Measurements from ENCODE around the gene TMEM45A. TPM values are rescaled to one million over a fixed set of nuclear protein-coding genes. Genes with fewer than 3 reads are reported as not detected.

TMEM45A gene
- total RNA-seq, 4 donors from 2014 or later = 9.4 to 36.5 (median 14.0) TPM

DNA sequence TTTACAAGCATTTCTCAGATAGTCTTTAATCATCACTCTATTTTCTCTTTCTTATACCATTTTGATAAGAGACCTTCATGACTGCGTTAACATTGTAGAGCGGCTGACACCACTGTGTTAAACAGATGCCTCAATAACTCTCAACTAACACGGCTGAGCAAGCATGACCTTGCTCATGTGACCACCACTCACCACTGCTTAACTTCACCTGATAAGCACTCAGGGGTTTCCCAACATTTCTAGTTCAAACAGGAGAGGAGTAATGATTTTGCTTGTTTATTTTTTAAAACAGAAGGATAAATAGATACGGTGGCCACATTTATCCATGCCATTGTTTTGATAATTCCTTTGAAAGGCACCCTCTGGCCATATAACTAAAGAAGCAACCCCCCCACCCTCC lies 37.7 kb upstream of the TMEM45A start:
- no peaks in the 10 kb centered on the region for H3K9me3 ChIP-seq
- no peaks in the 10 kb centered on the region for H3K27me3 ChIP-seq
- no peak overlapping the region for H3K27ac ChIP-seq
- no peaks in the 10 kb centered on the region for H3K4me1 ChIP-seq
- no peak for DNase-seq (ENCODE audit: low spot score in 2 of 2)
- peaks cover 0 to 11% (median 0%) of the 10 kb centered on the region in 3 donors for H3K36me3 ChIP-seq
- 88 to 90% methylated on average over 4 of the region's 4 CpGs for WGBS, 2 donors
- no peak for TF ChIP-seq CTCF (IDR thresholded peaks at IDR 0.05)
- TF ChIP-seq EP300 (IDR thresholded peaks at IDR 0.05) = no peak
- TF ChIP-seq POLR2A (IDR thresholded peaks at IDR 0.05) = no peak
- H3K4me3 ChIP-seq = no peak overlapping the region

- H3K4me3 ChIP-seq = no peak overlapping the region
- H3K36me3 ChIP-seq = peaks cover 0 to 11% (median 0%) of the 10 kb centered on the region in 3 donors
- no peak for DNase-seq (ENCODE audit: low spot score in 2 of 2)
- no peaks in the 10 kb centered on the region for H3K27me3 ChIP-seq
- 88 to 91% methylated on average over 2 of the region's 2 CpGs for WGBS, 2 donors
- H3K27ac ChIP-seq = no peak overlapping the region
- H3K9me3 ChIP-seq = no peaks in the 10 kb centered on the region
- TF ChIP-seq EP300 (IDR thresholded peaks at IDR 0.05) = no peak
- no peak for TF ChIP-seq POLR2A (IDR thresholded peaks at IDR 0.05)
- no peak for TF ChIP-seq CTCF (IDR thresholded peaks at IDR 0.05)
- no peaks in the 10 kb centered on the region for H3K4me1 ChIP-seq
Measured at GRCh38 chr3:100455841-100456550, 36.4 kb upstream of the TMEM45A start.

DNA sequence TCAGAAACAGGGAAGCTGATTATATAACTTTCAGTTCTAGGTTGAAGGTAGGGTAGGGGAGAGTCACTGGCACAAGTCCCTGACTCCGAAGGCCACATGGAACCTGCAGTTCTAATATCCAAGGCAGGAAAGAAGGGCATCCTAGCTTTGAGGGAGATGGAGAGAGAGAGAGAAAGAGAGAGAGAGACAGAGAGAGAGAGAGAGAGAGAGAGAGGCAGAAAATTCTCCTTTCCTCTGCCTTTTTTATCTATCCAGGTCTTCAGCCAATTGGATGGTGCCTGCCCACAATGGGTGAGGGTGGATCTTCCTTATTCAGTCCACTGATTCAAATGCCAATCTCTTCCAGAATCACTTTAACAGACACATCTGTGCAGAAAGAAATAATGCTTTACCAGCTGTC lies 35.7 kb upstream of the TMEM45A start:
- peaks cover 0 to 11% (median 0%) of the 10 kb centered on the region in 3 donors for H3K36me3 ChIP-seq
- 96 to 97% methylated on average over 1 of the region's 1 CpG for WGBS, 2 donors
- TF ChIP-seq POLR2A (IDR thresholded peaks at IDR 0.05) = no peak
- TF ChIP-seq CTCF (IDR thresholded peaks at IDR 0.05) = no peak
- TF ChIP-seq EP300 (IDR thresholded peaks at IDR 0.05) = no peak
- no peak overlapping the region for H3K27ac ChIP-seq
- H3K4me3 ChIP-seq = no peak overlapping the region
- no peaks in the 10 kb centered on the region for H3K27me3 ChIP-seq
- H3K9me3 ChIP-seq = no peaks in the 10 kb centered on the region
- no peak for DNase-seq (ENCODE audit: low spot score in 2 of 2)
- no peaks in the 10 kb centered on the region for H3K4me1 ChIP-seq

- Histone ChIP-seq H3K9me3 (no peaks in the 10 kb centered on the region), H3K4me1 (no peaks in the 10 kb centered on the region), H3K27me3 (no peaks in the 10 kb centered on the region), H3K4me3 (no peak overlapping the region), H3K36me3 (peaks cover 0 to 3% (median 0%) of the 10 kb centered on the region in 3 donors), H3K27ac (no peak overlapping the region)
- 97% methylated on average over 1 of the region's 1 CpG for WGBS, 2 donors
- TF ChIP-seq POLR2A (IDR thresholded peaks at IDR 0.05) (no peak), EP300 (IDR thresholded peaks at IDR 0.05) (no peak), CTCF (IDR thresholded peaks at IDR 0.05) (no peak)
- DNase-seq (ENCODE audit: low spot score in 2 of 2) = no peak
Measured at GRCh38 chr3:100457811-100458210, 34.6 kb upstream of the TMEM45A start.

DNA sequence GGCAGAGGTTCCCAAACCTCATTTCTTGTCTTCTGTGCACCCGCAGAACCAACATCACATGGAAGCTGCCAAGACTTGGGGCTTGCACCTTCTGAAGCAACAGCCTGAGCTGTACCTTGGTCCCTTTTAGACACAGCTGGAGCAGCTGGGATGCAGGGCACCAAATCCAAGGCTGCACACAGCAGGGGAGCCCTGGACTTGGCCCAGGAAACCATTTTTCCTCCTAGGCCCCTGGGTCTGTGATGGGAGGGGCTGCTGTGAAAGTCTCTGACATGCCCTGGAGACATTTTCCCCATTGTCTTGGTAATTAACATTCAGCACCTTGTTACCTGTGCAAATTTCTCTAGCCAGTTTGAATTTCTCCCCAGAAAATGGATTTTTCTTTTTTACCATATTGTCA lies 33.6 kb upstream of the TMEM45A start:
- no peak for DNase-seq (ENCODE audit: low spot score in 2 of 2)
- H3K9me3 ChIP-seq = no peaks in the 10 kb centered on the region
- no peak overlapping the region for H3K4me3 ChIP-seq
- no peaks in the 10 kb centered on the region for H3K4me1 ChIP-seq
- no peak overlapping the region for H3K27ac ChIP-seq
- TF ChIP-seq EP300 (IDR thresholded peaks at IDR 0.05) (no peak), CTCF (IDR thresholded peaks at IDR 0.05) (no peak), POLR2A (IDR thresholded peaks at IDR 0.05) (no peak)
- 100% methylated on average over 1 of the region's 1 CpG for WGBS, 2 donors
- H3K27me3 ChIP-seq = no peaks in the 10 kb centered on the region
- H3K36me3 ChIP-seq = no peaks in the 10 kb centered on the region

Measured in tibial nerve (tissue), 4 donors.